HG02798 (cell line): ENCODE measurements around the gene PTGFR.

Experiments
- ATAC-seq: cut with Tn5 transposase; IDR thresholded peaks from one replicate; pipeline ENCODE4 v1.9.1; 2021; ENCODE audit warnings: mild to moderate bottlenecking; ENCODE audit not compliant: unreplicated experiment, poor library complexity

Gene PTGFR

DNA sequence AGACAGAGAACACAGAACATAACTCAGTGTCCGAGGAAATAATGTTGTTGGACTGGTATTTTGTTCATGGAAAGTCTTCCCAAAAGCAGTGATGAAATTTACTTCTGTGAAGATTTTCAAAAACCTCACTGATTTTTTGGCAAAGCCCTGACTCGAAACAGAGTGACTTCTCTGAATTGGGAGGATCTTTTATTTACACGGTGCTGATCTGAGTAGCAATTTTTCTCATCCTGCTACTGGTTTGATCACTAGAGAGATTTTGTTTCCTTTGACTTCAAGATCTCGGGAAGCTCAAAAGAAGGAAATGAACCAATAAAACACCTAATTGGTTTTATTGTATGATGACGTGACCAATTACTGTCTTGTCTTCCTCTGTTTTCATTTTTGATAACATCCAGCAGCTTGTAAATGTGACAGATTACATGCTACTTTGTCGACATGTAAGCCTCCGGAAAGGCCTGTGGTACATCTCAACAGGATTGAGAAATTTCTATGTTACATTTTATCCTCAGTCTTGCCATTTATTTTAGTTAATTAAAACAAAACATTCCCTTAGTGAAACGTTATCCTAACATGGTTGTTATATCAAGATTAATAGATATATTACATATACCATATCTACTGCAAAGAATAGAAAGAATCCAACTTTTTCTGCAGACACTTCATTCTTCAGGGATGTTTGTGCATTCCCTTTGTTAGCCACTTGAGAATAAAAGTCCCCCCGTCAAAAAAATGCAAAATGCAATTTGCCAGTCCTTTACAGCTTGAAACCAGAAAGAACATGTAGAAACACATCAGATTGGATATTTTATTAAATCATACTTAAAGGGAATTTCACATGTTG is 86.7 kb downstream of the PTGFR start:
- ATAC-seq, result no peak

DNA sequence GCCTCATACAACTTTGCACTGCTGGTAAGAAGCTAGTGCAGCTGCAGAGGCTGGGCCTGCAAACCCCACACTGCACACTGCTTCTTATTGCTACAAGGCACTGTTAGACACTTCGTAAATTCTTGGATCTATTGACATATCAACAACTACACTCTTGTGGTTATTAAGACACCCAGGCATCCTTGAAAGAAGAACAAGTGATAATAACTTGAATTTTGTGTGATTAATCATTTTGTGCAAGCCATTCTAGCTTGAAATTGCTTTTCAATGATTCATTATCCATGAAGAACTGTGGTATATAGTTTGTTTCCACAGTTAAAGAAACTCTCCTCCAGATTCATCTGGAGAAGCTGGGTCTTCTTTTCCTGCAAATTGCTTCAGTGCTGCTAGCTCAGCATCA is 95.8 kb downstream of the PTGFR start:
- no peak for ATAC-seq

DNA sequence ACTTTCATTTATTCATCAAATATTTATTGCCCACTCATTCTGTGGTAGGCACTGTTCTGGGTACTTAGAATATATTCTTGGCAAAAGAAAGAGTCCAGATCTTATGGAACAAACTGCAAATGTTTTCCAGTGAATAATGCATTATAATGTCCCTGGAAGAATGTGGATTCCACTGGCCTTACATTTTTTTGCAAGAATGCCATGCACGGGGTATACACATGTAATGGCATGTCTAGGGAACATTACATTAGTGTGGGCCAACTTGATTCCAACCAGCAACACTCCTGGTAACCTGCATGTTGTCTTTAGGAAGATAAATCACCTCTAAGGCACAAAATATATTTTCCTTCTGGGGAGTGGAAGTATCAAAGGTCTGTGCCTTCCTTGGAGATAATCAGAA is 96.4 kb downstream of the PTGFR start:
- ATAC-seq, result no peak
